ENCODE data around the gene FA2H. TPM values are rescaled to one million over a fixed set of nuclear protein-coding genes. Genes with fewer than 3 reads are reported as not detected.
A peak's percentile ranks its signal among the peaks of the same experiment; 100 is the strongest.
"Not testable (repeated sequence)": the region's sequence is repeated elsewhere in the genome, so short reads cannot be mapped to it uniquely, and the experiment has no call there.

The FA2H gene, protein sequence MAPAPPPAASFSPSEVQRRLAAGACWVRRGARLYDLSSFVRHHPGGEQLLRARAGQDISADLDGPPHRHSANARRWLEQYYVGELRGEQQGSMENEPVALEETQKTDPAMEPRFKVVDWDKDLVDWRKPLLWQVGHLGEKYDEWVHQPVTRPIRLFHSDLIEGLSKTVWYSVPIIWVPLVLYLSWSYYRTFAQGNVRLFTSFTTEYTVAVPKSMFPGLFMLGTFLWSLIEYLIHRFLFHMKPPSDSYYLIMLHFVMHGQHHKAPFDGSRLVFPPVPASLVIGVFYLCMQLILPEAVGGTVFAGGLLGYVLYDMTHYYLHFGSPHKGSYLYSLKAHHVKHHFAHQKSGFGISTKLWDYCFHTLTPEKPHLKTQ
- total RNA-seq: 0.32 TPM
- long read RNA-seq, partial matches to known transcripts: 0 of 1 reads
- long read RNA-seq, other reads (novel, unspliced or antisense): 0 of 1 reads

DNA sequence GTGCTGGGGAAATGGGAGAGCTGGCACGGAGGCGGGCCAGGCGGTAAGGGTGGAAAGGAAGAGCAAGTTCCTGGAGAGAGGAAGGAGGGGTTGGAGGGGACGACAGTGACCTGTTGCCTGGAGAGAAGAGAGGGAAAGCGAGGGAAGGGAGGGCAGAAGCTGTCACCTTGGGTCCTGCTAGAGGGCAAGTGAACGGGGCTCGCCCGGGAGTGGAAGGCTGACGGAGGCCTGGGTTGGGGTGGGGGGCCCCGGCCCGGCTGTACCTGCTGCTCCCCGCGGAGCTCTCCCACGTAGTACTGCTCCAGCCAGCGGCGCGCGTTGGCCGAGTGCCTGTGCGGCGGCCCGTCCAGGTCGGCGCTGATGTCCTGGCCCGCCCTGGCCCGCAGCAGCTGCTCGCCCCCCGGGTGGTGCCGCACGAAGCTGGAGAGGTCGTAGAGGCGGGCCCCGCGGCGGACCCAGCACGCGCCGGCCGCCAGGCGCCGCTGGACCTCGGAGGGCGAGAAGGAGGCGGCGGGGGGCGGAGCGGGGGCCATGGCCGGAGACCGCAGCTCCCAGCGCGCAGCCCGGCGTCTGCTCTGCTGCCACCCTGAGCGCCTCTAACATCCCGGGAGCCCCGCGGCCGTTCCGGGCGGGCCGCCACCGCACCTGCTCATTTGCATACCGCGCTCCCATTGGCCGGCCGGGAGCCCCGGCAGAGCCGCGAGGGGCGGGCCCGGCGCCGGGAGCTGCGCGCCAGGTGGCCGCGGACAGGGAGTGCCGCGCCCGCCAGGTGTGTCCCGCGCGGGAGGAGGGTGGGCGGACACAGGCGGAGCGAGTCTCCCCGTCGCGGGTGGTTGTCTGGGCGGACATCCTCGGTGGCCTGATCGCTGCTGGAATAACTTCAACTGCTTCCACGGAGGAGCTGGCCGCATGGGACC, at the start of gene FA2H:
FA2H (minus strand) TSS at position 598 of the 917 bp plus-strand sequence; CDS start at position 533, 65 bp downstream.
- intact Hi-C loops (cut with DNase I): no loop called here
- DNase-seq (ENCODE audit: missing footprints): peak; percentile 74
- ATAC-seq: peak; percentile 90

GRCh38 chr16:74817851-74818250, 43.2 kb upstream of the FA2H start:
- intact Hi-C loops (cut with DNase I): loop anchor here (5.0 to 10.0 kb wide), 2 partner anchors 111 to 297 kb away; partner anchors contain the start of gene LDHD
- DNase-seq (ENCODE audit: missing footprints): no peak
- ATAC-seq: no peak

GRCh38 chr16:74813109-74813641, 38.6 kb upstream of the FA2H start:
- peak; percentile 92 for ATAC-seq
- intact Hi-C loops (cut with DNase I): loop anchor here (2.0 to 10.0 kb wide), 2 partner anchors 50 to 302 kb away; partner anchors contain the start of gene LDHD
- peak; percentile 81 for DNase-seq (ENCODE audit: missing footprints)

DNA sequence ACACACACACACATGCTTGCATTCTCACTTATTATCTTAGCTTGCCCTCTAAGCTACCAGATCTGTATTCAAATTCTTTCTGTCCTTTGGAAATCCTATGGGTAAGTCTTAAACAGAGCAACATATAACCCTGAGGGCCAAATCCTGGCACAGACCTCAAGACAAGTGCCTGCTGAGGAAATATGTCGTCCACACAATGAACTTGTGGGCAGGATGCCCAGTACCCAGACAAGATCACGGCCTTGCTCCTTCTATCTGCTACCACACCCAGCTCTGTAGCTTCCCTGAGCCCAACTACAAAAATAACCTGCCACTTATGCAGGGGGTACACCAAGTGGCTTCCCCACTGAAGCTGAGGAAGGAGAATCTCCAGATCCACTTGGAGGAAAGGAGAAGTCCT, 37.3 kb upstream of the FA2H start:
- ATAC-seq: no peak
- intact Hi-C loops (cut with DNase I): loop anchor here (2.0 to 10.0 kb wide), 2 partner anchors 51 to 303 kb away; partner anchors contain the start of gene LDHD
- no peak for DNase-seq (ENCODE audit: missing footprints)

DNA sequence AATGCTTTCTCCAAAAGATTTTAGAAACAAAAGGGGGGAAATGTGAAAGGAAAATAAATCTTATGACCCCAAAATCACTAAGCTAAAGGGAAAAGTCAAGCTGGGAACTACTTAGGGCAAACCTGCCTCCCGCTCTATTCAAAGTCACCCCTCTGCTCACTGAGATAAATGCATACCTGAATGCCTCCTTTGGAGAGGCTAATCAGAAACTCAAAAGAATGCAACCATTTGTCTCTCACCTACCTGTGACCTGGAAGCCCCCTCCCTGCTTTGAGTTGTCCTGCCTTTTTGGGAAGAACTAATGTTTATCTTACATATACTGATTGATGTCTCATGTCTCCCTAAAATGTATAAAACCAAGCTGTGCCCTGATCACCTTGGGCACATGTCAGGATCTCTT, 36.6 kb upstream of the FA2H start:
- intact Hi-C loops (cut with DNase I): loop anchor here (10.0 kb wide), 1 partner anchor 304 kb away; the partner anchor contains the start of gene LDHD
- ATAC-seq; DNase-seq (ENCODE audit: missing footprints): not testable (repeated sequence)

- intact Hi-C loops (cut with DNase I): no loop called here
- no peak for ATAC-seq
- no peak for DNase-seq (ENCODE audit: missing footprints)
Measured at GRCh38 chr16:74807052-74807646, 32.5 kb upstream of the FA2H start.

DNA sequence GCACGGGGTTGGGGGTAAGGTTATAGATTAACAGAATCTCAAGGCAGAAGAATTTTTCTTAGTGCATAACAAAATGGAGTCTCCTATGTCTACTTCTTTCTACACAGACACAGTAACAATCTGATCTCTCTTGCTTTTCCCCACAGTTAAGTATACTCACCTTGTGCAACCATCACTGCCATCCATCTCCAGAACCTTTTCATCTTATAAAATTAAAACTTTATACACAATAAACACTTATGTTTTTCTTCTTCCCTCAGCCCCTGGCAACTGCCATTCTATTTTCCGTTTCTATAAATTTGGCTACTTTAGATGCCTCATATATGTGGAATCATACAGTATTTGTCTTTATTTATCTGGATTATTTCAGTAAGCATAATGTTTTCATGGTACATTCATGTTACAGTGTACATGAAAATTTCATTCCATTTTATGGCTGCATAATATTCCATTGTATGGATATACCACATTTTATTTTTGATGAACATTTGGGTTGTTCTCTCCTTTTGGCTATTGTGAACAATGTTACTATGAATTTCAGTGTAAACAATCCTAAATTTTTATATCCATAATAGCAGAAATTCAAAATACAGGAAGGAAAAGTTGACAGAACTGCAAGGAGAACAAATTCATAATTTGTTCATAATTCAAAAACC, 25.7 kb upstream of the FA2H start:
- no peak for DNase-seq (ENCODE audit: missing footprints)
- no peak for ATAC-seq
- intact Hi-C loops (cut with DNase I): no loop called here

GRCh38 chr16:74797414-74797813, 22.8 kb upstream of the FA2H start:
- no peak for DNase-seq (ENCODE audit: missing footprints)
- intact Hi-C loops (cut with DNase I): no loop called here
- ATAC-seq: no peak

- ATAC-seq: no peak
- no peak for DNase-seq (ENCODE audit: missing footprints)
- intact Hi-C loops (cut with DNase I): no loop called here
Measured at GRCh38 chr16:74795104-74795503, 20.5 kb upstream of the FA2H start.

GRCh38 chr16:74794668-74795067, 20.0 kb upstream of the FA2H start:
- intact Hi-C loops (cut with DNase I): no loop called here
- ATAC-seq: no peak
- no peak for DNase-seq (ENCODE audit: missing footprints)

DNA sequence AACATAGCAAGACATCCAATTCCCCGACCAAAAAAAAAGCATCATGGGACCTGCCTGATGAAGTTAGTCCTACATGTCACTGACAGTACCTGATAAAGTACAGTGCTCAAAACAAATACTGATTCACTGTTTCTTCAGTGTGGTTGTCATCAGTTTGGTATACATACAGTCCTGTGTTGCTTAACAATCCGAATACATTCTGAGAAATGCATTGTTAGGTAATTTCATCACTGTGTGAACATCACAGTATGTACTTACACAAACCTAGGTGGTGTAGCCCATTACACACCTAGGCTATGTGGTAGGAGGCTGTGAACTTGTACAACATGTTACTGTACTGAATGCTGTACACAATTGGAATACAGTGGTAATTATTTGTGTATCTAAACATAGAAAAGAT, 19.0 kb upstream of the FA2H start:
- intact Hi-C loops (cut with DNase I): no loop called here
- DNase-seq (ENCODE audit: missing footprints): no peak
- no peak for ATAC-seq

DNA sequence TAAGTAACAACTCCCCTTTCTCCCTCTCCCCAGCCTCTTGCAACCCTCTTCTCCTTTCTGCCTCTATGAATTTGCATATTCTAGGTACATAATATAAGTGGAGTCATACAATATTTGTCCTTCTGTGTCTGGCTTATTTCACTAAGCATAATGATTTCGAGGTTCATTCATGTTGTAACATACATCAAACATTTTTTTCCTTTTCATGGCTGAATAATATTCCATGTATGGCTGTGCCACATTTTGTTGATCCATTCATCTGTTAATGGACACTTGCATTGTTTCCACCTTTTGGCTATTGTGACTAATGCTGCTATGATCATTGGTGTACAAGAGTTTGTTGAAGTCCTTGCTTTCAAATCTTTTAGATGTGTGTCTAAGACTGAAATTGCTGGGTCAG, 17.6 kb upstream of the FA2H start:
- DNase-seq (ENCODE audit: missing footprints) (no peak), ATAC-seq (no peak)
- intact Hi-C loops (cut with DNase I): no loop called here

DNA sequence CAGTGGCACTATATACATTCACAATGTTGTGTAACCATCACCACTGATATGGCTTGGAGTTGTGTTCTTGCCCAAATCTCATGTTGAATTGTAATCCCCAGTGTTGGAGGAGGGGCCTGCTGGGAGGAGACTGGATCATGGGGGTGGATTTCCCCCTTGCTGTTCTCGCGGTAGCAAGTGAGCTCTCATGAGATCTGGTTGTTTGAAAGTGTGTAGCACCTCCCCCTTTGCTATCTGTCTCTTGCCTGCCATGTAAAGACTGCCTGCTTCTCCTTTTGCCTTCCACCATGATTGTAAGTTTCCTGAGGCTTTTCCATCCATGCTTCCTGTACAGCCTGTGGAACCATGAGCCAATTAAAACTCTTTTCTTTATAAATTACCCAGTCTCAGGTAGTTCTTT, 17.1 kb upstream of the FA2H start:
- ATAC-seq; DNase-seq (ENCODE audit: missing footprints); intact Hi-C loops (cut with DNase I): not testable (repeated sequence)

DNA sequence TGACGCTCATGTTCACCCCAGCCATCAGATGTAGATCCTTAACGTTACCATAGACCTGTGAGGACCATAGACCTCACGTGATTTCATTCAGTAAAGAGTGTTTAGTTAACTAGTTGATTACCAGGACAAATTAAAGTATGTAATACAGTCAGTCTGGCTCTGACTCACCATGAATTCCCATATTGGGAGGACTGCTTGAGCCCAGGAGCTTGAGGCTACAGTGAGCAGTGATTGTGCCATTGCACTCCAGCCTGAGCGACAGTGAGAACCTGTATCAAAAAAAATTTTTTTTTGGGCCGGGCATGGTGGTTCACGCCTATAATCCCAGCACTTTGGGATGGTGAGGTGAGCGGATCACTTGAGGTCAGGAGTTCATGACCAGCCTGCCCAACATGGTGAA, 13.5 kb upstream of the FA2H start:
- DNase-seq (ENCODE audit: missing footprints) (no peak), ATAC-seq (no peak)
- intact Hi-C loops (cut with DNase I): no loop called here

GRCh38 chr16:74785031-74785430, 10.4 kb upstream of the FA2H start:
- ATAC-seq (no peak), DNase-seq (ENCODE audit: missing footprints) (no peak)
- intact Hi-C loops (cut with DNase I): no loop called here

DNA sequence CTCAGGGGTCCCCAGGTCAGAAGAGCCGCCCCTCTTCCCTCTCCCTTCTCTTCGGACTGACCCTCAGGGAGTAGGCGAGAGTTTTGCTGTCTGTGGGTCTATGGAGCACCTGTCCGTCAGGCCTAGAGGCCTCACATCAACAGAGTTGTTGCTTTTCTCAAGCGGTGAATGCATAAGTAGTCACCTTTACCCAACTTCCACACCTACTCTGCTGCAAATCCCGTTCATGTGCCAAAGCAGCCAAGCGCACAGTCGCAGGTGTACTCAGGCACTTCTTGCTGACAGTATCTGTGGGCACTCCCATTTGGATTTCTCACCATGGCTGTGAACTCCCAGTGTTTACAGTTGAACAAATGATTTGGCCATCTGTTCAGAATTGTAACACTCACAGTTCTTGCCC, 4.0 kb upstream of the FA2H start:
- DNase-seq (ENCODE audit: missing footprints): no peak
- intact Hi-C loops (cut with DNase I): no loop called here
- no peak for ATAC-seq

DNA sequence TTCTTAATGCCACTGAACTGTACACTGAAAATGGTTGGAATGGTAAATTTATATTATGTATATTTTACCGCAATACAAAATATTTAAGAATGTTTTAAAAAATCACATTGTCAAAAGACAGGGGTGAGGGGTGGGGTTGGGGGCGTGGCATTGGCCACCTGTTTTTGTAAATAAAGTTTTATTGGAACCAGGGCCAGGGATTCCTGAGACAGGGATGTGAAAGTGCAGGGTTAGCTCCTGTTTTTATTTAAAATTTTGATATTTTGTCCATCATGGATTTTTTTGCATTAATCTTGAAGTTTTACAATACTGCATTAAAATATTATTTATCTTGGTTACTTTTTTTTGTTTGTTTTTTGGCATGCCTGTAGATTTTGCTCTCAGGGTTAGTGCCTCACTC, 2.3 kb upstream of the FA2H start:
- ATAC-seq (no peak), DNase-seq (ENCODE audit: missing footprints) (no peak)
- intact Hi-C loops (cut with DNase I): no loop called here

DNA sequence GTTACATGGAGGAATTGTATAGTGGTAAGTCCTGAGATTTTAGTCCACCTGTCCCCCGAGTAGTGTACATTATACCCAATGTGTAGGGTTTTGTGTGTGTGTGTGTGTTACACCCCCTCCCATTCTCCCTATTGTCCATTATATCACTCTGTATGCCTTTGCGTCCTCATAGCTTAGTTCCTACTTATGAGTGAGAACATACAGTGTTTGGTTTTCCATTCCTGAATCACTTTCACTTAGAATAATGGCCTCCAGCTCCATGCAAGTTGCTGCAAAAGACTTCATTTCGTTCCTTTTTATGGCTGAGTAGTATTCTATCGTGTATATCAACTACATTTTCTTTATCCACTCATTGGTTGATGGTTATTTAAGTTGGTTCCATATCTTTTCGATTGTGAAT, 635 bp upstream of the FA2H start:
- ATAC-seq: no peak
- no peak for DNase-seq (ENCODE audit: missing footprints)
- intact Hi-C loops (cut with DNase I): no loop called here

All from Right ventricle myocardium inferior (tissue), 1 donor.